IMR-90 (cell line): ENCODE data around the gene SLN. TPM values are rescaled to one million over a fixed set of nuclear protein-coding genes. Genes with fewer than 3 reads are reported as not detected.

Experiments
- ATAC-seq: fragments of 200-7000 bp; cut with Tn5 transposase; 2 replicates; pipeline ENCODE4 v1.9.1; 2020; ENCODE audit warnings: low read depth, mild to moderate bottlenecking, moderate library complexity
- BruUV-seq: library from RNA; stranded (reverse); fragments of 400-500 nt; replicated peaks from 2 replicates; lab custom pipeline; 2021; lab: Mats Ljungman, UMichigan
- CTCF ChIA-PET: fragments of 300-600 bp; formaldehyde crosslinking; extraction: SDS; loops from one replicate; lab custom pipeline; 2021; ENCODE audit warnings: antibody characterized with exemption; lab: Yijun Ruan, JAX
- POLR2A ChIA-PET: fragments of 300-600 bp; sonication (Branson Sonifier 250); formaldehyde crosslinking; loops from one replicate; lab custom pipeline; 2022; ENCODE audit warnings: antibody characterized with exemption; ENCODE audit not compliant: unreplicated experiment; lab: Charles Lee
- DNase-seq: peaks from one replicate; pipeline ENCODE4 v3.0.0; 2013
- H2AFZ ChIP-seq: replicated peaks from 2 replicates; pipeline ENCODE3; 2013; ENCODE audit warnings: low read length, mild to moderate bottlenecking; ENCODE audit not compliant: poor library complexity
- H2AK5ac ChIP-seq: 2 replicates; pipeline ENCODE4 v1.6.1; 2013; ENCODE audit warnings: low read depth, low read length, inconsistent platforms
- H2AK9ac ChIP-seq: replicated peaks from 2 replicates; pipeline ENCODE3; 2013; ENCODE audit warnings: mild to moderate bottlenecking, low read depth, low read length, moderate library complexity; ENCODE audit not compliant: poor library complexity
- H2BK120ac ChIP-seq: 2 replicates; pipeline ENCODE4 v1.6.1; 2013; ENCODE audit warnings: low read depth, low read length, inconsistent platforms
- H2BK15ac ChIP-seq: 3 replicates; pipeline ENCODE4 v1.6.1; 2013; ENCODE audit warnings: low read depth, low read length, inconsistent platforms
- H2BK20ac ChIP-seq: 2 replicates; pipeline ENCODE4 v1.6.1; 2013; ENCODE audit warnings: low read depth, mild to moderate bottlenecking, inconsistent platforms, low read length, moderate library complexity
- H2BK5ac ChIP-seq: 2 replicates; pipeline ENCODE4 v1.6.1; 2013; ENCODE audit warnings: mild to moderate bottlenecking, low read depth, low read length, inconsistent platforms; ENCODE audit not compliant: poor library complexity, severe bottlenecking
- H3K14ac ChIP-seq: replicated peaks from 2 replicates; pipeline ENCODE4 v1.6.1; 2013; ENCODE audit warnings: low read depth, low read length, inconsistent platforms
- H3K18ac ChIP-seq: 2 replicates; pipeline ENCODE4 v1.6.1; 2013; ENCODE audit warnings: low read depth, low read length, control low read depth
- H3K23ac ChIP-seq: 2 replicates; pipeline ENCODE4 v1.6.1; 2013; ENCODE audit warnings: low read depth, low read length, inconsistent platforms
- H3K27ac ChIP-seq: 2 replicates; pipeline ENCODE4 v1.5.1; 2013; ENCODE audit warnings: mild to moderate bottlenecking, control low read depth, low read length; ENCODE audit not compliant: insufficient read depth
- H3K27me3 ChIP-seq: 2 replicates; pipeline ENCODE4 v1.6.1; 2013; ENCODE audit warnings: low read length; ENCODE audit not compliant: control insufficient read depth, insufficient read depth
- H3K36me3 ChIP-seq: 2 replicates; pipeline ENCODE4 v1.6.1; 2013; ENCODE audit warnings: low read length, mixed read lengths; ENCODE audit not compliant: control insufficient read depth, insufficient read depth
- H3K4ac ChIP-seq: 2 replicates; pipeline ENCODE4 v1.6.1; 2013; ENCODE audit warnings: low read depth, low read length, inconsistent platforms
- H3K4me1 ChIP-seq: 2 replicates; pipeline ENCODE4 v1.6.1; 2013; ENCODE audit warnings: low read length, mixed read lengths; ENCODE audit not compliant: control insufficient read depth, insufficient read depth
- H3K4me2 ChIP-seq: 2 replicates; pipeline ENCODE4 v1.6.1; 2013; ENCODE audit warnings: low read depth, mild to moderate bottlenecking, control low read depth, low read length, moderate library complexity
- H3K4me3 ChIP-seq: 2 replicates; pipeline ENCODE4 v1.5.1; 2013; ENCODE audit warnings: low read depth, mild to moderate bottlenecking, control low read depth, low read length, moderate library complexity; ENCODE audit not compliant: insufficient read depth
- H3K56ac ChIP-seq: 2 replicates; pipeline ENCODE4 v1.6.1; 2013; ENCODE audit warnings: low read length, inconsistent platforms; ENCODE audit not compliant: insufficient read depth; ENCODE audit errors: extremely low read depth
- H3K79me1 ChIP-seq, 2 experiments: 2 replicates each; pipeline ENCODE4 v1.6.1; 2013; ENCODE audit warnings: low read length in 2 of 2, inconsistent platforms in 1 of 2, low read depth in 1 of 2
- H3K9ac ChIP-seq: 2 replicates; pipeline ENCODE4 v1.6.1; 2013; ENCODE audit warnings: low read depth, low read length, control low read depth
- H3K9me1 ChIP-seq: 2 replicates; pipeline ENCODE4 v1.6.1; 2013; ENCODE audit warnings: low read length, inconsistent platforms; ENCODE audit not compliant: insufficient read depth
- H3K9me3 ChIP-seq: 2 replicates; pipeline ENCODE4 v1.6.1; 2013; ENCODE audit warnings: low read length; ENCODE audit not compliant: control insufficient read depth, insufficient read depth
- H4K20me1 ChIP-seq: 2 replicates; pipeline ENCODE4 v1.6.1; 2013; ENCODE audit warnings: low read length, inconsistent platforms; ENCODE audit not compliant: insufficient read depth
- H4K5ac ChIP-seq: 2 replicates; pipeline ENCODE4 v1.6.1; 2013; ENCODE audit warnings: mild to moderate bottlenecking, low read depth, low read length, control low read depth
- H4K8ac ChIP-seq, 2 experiments: 2 replicates each; pipeline ENCODE4 v1.6.1; 2013; ENCODE audit warnings: low read depth in 2 of 2, low read length in 2 of 2, control low read depth in 1 of 2, inconsistent platforms in 1 of 2
- H4K91ac ChIP-seq: 2 replicates; pipeline ENCODE4 v1.6.1; 2013; ENCODE audit warnings: low read depth, low read length, inconsistent platforms; ENCODE audit not compliant: insufficient read depth
- BHLHE40 ChIP-seq: fragments of 150-350 bp; IDR thresholded peaks from 2 replicates; pipeline ENCODE4 v1.6.1; 2016; ENCODE audit warnings: mild to moderate bottlenecking, low read depth, low read length
- POLR2A ChIP-seq: IDR thresholded peaks from 2 replicates; pipeline ENCODE4 v1.6.1; 2012; ENCODE audit warnings: mild to moderate bottlenecking, low read depth, low read length
- WGBS, 2 experiments: methylation state at CpG; one replicate each; pipeline versions ENCODE4 v1.1.5 to v1.1.7; 2013; ENCODE audit warnings: missing lambda C conversion rate in 2 of 2; ENCODE audit not compliant: insufficient read length in 1 of 2; ENCODE audit errors: extremely low coverage in 2 of 2; 5-methylcytosine and 5-hydroxymethylcytosine counted together
- dilution Hi-C: fragments of 300-500 bp; cut with HindIII; formaldehyde crosslinking; loops from one replicate; pipeline ENCODE4 v1.14.3; 2018; ENCODE audit warnings: low sequenced_read_pairs; ENCODE audit not compliant: unreplicated experiment
- in situ Hi-C: fragments of 300-500 bp; cut with MboI; formaldehyde crosslinking; loops from 3 replicates; pipeline ENCODE4 v1.14.3; 2019; ENCODE audit warnings: low sequenced_read_pairs, inconsistent platforms, mixed read lengths
- intact Hi-C: fragments of 100-400 bp; cut with micrococcal nuclease; formaldehyde crosslinking; loops from 2 replicates; pipeline ENCODE4 v1.10.0; 2022
- polyA plus RNA-seq, 3 experiments: library from polyadenylated mRNA; depleted of rRNA; stranded (reverse); fragments of >200 nt; gene quantifications; 2 replicates each; pipeline ENCODE4 v1.2.3, GENCODE V29; 2012; ENCODE audit warnings: low replicate concordance in 1 of 3
- total RNA-seq: library from RNA; depleted of rRNA; stranded (reverse); fragments of >200 nt; gene quantifications from 2 replicates; pipeline ENCODE4 v1.2.3, GENCODE V29; 2012

Gene SLN
- total and polyA plus RNA-seq, 2 of the 4 experiments (the other 2 are of a cell fraction), result not detected

DNA sequence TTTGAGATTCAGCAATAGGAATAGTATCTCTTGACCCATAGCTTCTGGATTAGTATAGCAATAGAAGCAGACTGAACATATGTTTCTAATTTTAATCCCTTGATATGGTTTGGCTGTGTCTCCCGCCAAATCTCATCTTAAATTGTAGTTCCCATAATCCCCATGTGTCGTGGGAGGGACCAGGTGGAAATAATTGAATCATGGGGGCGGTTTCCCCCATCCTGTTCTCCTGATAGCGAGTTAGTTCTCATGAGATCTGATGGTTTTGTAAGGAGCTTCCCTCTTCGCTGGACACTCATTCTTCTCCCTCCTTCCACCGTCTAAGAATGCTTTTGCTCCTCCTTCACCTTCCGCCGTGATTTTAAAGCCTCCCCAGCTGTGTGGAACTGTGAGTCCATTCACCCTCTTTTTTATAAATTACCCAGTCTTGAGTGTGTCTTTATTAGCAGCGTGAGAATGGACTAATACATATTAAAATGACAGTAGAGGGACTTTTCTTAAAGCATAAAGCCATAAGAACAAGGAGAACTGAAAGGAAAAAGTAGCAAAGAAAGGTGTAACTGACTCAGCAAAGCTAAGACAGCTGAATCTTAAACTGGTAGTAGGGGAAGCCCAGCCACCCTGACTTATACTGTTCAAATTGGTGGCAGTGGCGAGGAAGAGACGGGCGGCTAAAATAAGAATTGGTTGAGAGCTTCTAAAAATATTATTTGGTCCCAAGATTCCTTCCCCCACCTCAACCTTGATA lies 20.3 kb upstream of the SLN start:
- no peak overlapping the region for H2AFZ ChIP-seq
- no peak overlapping the region for H3K56ac ChIP-seq
- ATAC-seq (no peak), DNase-seq (no peak)
- no peak overlapping the region for H3K27ac ChIP-seq
- no peak overlapping the region for H4K5ac ChIP-seq
- H4K20me1 ChIP-seq, result no peaks in the 10 kb centered on the region
- no peak overlapping the region for H2BK15ac ChIP-seq
- no peak overlapping the region for H4K8ac ChIP-seq
- H3K23ac ChIP-seq, result no peak overlapping the region
- WGBS, 2 experiments, result no CpG with 5 or more reads among the region's 12 CpGs
- H2BK5ac ChIP-seq, result no peak overlapping the region
- H3K79me1 ChIP-seq, result no peaks in the 10 kb centered on the region
- H4K91ac ChIP-seq, result no peak overlapping the region
- no peaks in the 10 kb centered on the region; the same call in 1 of the 2 replicates for H3K27me3 ChIP-seq
- intact Hi-C loops, result no loop called here
- H3K9ac ChIP-seq, result no peak overlapping the region
- no peak overlapping the region for H3K14ac ChIP-seq
- CTCF ChIA-PET, result interaction anchor here (0.5 to 1.7 kb wide), 2 partner anchors 9 to 1090 kb away, joined by 3 to 5 read pairs; no protein-coding TSS in a partner anchor
- H2BK20ac ChIP-seq, result no peak overlapping the region
- no peaks in the 10 kb centered on the region for H3K9me3 ChIP-seq
- no peaks in the 10 kb centered on the region for H3K36me3 ChIP-seq
- no peak overlapping the region for H3K18ac ChIP-seq
- H2AK9ac ChIP-seq, result no peak overlapping the region
- H3K9me1 ChIP-seq, result no peaks in the 10 kb centered on the region
- dilution Hi-C loops, result no loop called here
- no peak overlapping the region for H3K4me2 ChIP-seq
- BruUV-seq, result no TSS peak
- no peak overlapping the region for H3K4ac ChIP-seq
- no peak overlapping the region for H2BK120ac ChIP-seq
- no peak overlapping the region for H2AK5ac ChIP-seq
- POLR2A ChIA-PET, result no interaction called here
- TF ChIP-seq BHLHE40 (no peak), POLR2A (no peak)
- in situ Hi-C loops, result no loop called here
- no peaks in the 10 kb centered on the region for H3K4me1 ChIP-seq
- no peak overlapping the region for H3K4me3 ChIP-seq
